ENCODE data around the gene LBX2.

GRCh38 chr2:74457549-74458131 is 41.8 kb downstream of the LBX2 start:
- TF ChIP-seq CTCF (IDR thresholded peaks at IDR 0.05; ENCODE audit: low read depth, low read length) = no peak
- TF ChIP-seq MAX (IDR thresholded peaks at IDR 0.05; ENCODE audit: low read depth, low read length) = peak; percentile 13
- TF ChIP-seq POLR2A (IDR thresholded peaks at IDR 0.05; ENCODE audit: extremely low read depth, insufficient read length) = peak; percentile 80
